Measurements from ENCODE around the gene BAIAP2. TPM values are rescaled to one million over a fixed set of nuclear protein-coding genes. Genes with fewer than 3 reads are reported as not detected.

BAIAP2 gene
- polyA plus RNA-seq, 1 donor from 2014 or later: 17.5 TPM

GRCh38 chr17:81020443-81020766 lies 14.5 kb upstream of the BAIAP2 start:
- Histone ChIP-seq H3K36me3 (ENCODE audit: insufficient read depth, low read length) (no peaks in the 10 kb centered on the region), H3K27me3 (ENCODE audit: insufficient read depth, low read depth, low read length) (no peaks in the 10 kb centered on the region), H3K9me2 (ENCODE audit: insufficient read depth, low read length) (no peaks in the 10 kb centered on the region), H3K9ac (ENCODE audit: low read length) (no peak overlapping the region), H3K79me2 (replicated peaks; ENCODE audit: insufficient read depth, low read length) (no peaks in the 10 kb centered on the region), H3K4me3 (ENCODE audit: low read length) (no peak overlapping the region), H4K20me1 (ENCODE audit: insufficient read depth) (no peaks in the 10 kb centered on the region), H3K9me3 (ENCODE audit: low read length) (peaks cover 3% of the 10 kb centered on the region), H3F3A (ENCODE audit: insufficient read depth, low read length, poor library complexity, severe bottlenecking) (no peaks in the 10 kb centered on the region), H3K27ac (ENCODE audit: low read length) (no peak overlapping the region), H2AFZ (ENCODE audit: low read depth, low read length) (no peak overlapping the region), H3K4me2 (ENCODE audit: low read length) (no peak overlapping the region)
- TF ChIP-seq CTCF (IDR thresholded peaks at IDR 0.05; ENCODE audit: poor library complexity, severe bottlenecking) (no peak), SMC3 (conservative IDR thresholded peaks at IDR 0.05; ENCODE audit: poor library complexity) (no peak), TAF1 (IDR thresholded peaks at IDR 0.05; ENCODE audit: low read depth) (no peak), REST (IDR thresholded peaks at IDR 0.05; ENCODE audit: borderline replicate concordance) (no peak)

GRCh38 chr17:81020767-81021497 lies 14.0 kb upstream of the BAIAP2 start:
- no peak for TF ChIP-seq SMC3 (conservative IDR thresholded peaks at IDR 0.05; ENCODE audit: poor library complexity)
- no peak for TF ChIP-seq EP300 (conservative IDR thresholded peaks at IDR 0.05; ENCODE audit: poor library complexity, severe bottlenecking)
- TF ChIP-seq REST (IDR thresholded peaks at IDR 0.05; ENCODE audit: borderline replicate concordance): no peak
- no peak for TF ChIP-seq TAF1 (IDR thresholded peaks at IDR 0.05; ENCODE audit: low read depth)
- TF ChIP-seq MXI1 (conservative IDR thresholded peaks at IDR 0.05; ENCODE audit: poor library complexity, severe bottlenecking): no peak
- H3K27me3 ChIP-seq (ENCODE audit: insufficient read depth, low read depth, low read length): no peaks in the 10 kb centered on the region
- no peak overlapping the region for H2AFZ ChIP-seq (ENCODE audit: low read depth, low read length)
- no peaks in the 10 kb centered on the region for H3K36me3 ChIP-seq (ENCODE audit: insufficient read depth, low read length)
- H3F3A ChIP-seq (ENCODE audit: insufficient read depth, low read length, poor library complexity, severe bottlenecking): no peaks in the 10 kb centered on the region
- no peaks in the 10 kb centered on the region for H4K20me1 ChIP-seq (ENCODE audit: insufficient read depth)
- H3K9me3 ChIP-seq (ENCODE audit: low read length): peaks cover 3% of the 10 kb centered on the region
- no peak overlapping the region for H3K4me2 ChIP-seq (ENCODE audit: low read length)
- no peak overlapping the region for H3K9ac ChIP-seq (ENCODE audit: low read length)
- H3K4me3 ChIP-seq (ENCODE audit: low read length): no peak overlapping the region
- no peak overlapping the region for H3K27ac ChIP-seq (ENCODE audit: low read length)
- no peaks in the 10 kb centered on the region for H3K79me2 ChIP-seq (replicated peaks; ENCODE audit: insufficient read depth, low read length)
- H3K9me2 ChIP-seq (ENCODE audit: insufficient read depth, low read length): no peaks in the 10 kb centered on the region
